Stimulated activated naive CD8-positive, alpha-beta T cell treated with anti-CD3 and anti-CD28 coated beads, Interleukin-15, Interleukin-2, amounts not matched to agents 100 U/mL and 50 U/mL, for 24 hours (primary cell): ENCODE results near the gene SLC35E4.
A peak's percentile ranks its signal among the peaks of the same experiment; 100 is the strongest.
"Not testable (repeated sequence)": the region's sequence is repeated elsewhere in the genome, so short reads cannot be mapped to it uniquely, and the experiment has no call there.

ENCODE experiments used
- ATAC-seq: fragments of 150-1000 bp; cut with Tn5 transposase; one replicate; pipeline ENCODE4 v1.10.0; 2021
- DNase-seq: peaks from one replicate; pipeline ENCODE4 v3.0.0; 2021

SLC35E4 gene

DNA sequence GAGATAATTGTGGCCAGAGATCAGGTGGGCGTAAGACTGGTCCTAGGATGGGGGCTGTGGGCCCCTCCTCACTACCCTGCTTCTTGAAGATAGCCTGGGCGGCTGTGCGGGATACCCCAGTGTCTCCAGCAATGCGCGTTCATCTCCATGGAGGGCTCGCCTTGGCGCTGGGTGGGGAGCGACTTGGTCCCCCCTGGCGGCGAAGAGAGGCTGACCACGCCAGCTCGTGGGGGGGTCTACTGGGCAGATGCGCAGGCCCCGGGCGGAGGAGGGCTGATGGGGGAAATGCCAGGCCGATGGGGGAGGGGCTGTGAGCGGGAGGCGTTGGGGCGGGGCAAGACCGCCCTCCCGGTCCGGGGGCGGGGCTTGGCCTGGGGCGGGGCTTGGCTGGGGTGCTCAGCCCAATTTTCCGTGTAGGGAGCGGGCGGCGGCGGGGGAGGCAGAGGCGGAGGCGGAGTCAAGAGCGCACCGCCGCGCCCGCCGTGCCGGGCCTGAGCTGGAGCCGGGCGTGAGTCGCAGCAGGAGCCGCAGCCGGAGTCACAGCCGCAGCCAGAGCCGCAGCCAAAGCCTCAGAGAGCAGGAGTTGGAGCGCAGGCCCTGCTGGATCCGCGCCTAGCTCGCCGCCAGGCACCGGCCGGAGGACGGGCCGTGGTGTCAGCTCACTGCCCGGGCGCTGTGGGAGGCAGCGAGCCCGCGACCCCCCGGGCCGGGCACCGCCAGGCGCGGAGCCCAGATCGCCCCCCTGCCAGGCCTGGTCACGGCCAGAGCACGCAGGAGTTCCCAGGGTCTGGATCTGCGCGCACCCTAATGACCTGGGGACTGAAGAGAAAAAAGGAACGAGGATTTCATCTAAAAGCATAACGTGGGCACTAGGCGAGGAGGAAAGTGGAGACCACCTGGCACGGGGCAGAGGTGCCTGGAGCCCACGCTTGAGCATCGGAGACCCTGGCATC is at the start of gene SLC35E4:
SLC35E4 (plus strand) TSS at position 509 of the 953 bp plus-strand sequence. CDS start 670 bp downstream, outside the sequence.
- ATAC-seq (peak; percentile 86), DNase-seq (peak; percentile 99)

DNA sequence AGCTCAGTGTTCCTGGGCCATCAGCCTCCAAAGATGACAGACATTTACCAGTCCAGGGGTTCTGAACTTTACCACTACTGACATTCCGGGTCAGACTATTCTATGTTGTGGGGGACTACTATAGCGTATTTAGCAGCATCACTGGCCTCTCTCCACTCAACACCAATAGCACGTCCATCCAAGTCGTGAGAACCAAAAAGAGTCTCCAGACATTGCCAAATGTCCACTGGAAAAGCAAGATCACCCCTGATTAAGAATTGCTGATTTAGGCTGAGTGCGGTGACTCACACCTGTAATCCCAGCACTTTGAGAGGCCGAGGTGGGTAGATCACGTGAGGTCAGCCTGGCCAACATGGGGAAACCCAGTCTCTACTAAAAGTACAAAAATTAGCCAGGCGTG is 49.2 kb upstream of the SLC35E4 start:
- ATAC-seq (no peak), DNase-seq (no peak)

DNA sequence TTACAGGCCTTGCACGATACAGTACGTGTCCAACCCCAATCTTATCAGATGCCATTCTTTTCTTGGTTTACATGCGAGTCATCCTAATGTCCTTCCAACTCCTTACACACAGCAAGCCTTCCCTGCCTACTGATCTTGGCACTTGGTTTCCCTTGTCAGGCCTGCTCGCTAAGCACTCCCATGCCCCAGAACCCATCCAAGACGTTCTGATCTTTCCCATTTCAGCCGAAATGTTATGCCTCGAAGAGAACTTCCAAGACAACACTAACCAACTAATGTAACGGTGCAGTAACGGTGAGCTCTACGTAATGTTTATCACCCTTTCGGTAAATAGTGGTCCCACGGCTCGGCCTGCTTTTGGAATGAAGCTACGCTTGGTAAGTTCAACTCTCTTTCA is 44.4 kb upstream of the SLC35E4 start:
- ATAC-seq (no peak), DNase-seq (no peak)

- peak; percentile 99 for ATAC-seq
- peak; percentile 93 for DNase-seq
Measured at GRCh38 chr22:30591588-30592359, 43.8 kb upstream of the SLC35E4 start, which contains the start of gene PES1. Gene PES1, minus strand, starts transcription at chr22:30591910. Its CDS starts 77 bp downstream, at chr22:30591833.

- not testable (repeated sequence) for ATAC-seq
Measured at GRCh38 chr22:30592360-30592713, 43.2 kb upstream of the SLC35E4 start.

DNA sequence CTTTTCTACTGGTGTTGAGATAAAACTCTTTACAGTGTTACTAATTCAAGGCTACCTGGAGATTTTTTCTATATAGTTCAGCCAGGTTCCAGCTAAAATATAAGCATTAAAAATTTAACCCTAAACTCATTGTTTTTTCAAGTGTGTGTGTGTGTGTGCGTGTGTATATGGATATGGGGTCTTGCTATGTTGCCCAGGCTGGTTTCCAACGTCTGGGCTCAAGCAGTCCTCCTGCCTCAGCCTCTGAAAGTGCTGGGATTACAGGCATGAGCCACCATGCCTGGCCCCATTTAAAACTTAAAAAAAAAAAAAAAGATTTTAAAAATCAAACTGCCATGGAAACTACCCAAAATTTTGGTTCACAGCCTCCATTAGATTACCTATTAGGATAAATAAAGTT is 39.4 kb upstream of the SLC35E4 start:
- ATAC-seq, result no peak
- no peak for DNase-seq

More at GRCh38 chr22:30592360-30592713, 43.2 kb upstream of the SLC35E4 start:
- DNase-seq, result not testable (repeated sequence)

- ATAC-seq (no peak), DNase-seq (no peak)
Measured at GRCh38 chr22:30596886-30597285, 38.7 kb upstream of the SLC35E4 start.

DNA sequence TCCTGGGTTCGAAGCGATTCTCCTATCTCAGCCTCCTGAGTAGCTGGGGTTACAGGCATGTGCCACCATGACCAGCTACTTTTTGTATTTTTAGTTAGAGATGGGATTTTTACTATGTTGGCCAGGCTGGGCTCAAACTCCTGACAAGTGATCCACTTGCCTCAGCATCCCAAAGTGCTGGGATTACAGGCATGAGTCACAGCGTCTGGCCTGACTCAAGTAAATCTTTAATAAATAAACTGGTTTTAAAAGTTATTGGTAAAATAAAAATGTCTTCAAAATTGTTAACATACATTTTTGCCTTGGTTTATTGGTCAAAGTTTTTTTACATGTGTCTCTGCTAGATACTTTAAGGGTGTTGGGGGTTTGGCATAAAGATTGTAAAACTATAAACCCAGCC is 36.6 kb upstream of the SLC35E4 start:
- no peak for DNase-seq
- no peak for ATAC-seq

GRCh38 chr22:30600921-30601320 is 34.7 kb upstream of the SLC35E4 start:
- ATAC-seq (no peak), DNase-seq (no peak)

GRCh38 chr22:30601464-30601863 is 34.1 kb upstream of the SLC35E4 start:
- no peak for ATAC-seq
- no peak for DNase-seq

GRCh38 chr22:30602049-30602448 is 33.5 kb upstream of the SLC35E4 start:
- ATAC-seq, result no peak
- DNase-seq, result no peak

GRCh38 chr22:30603801-30604200 is 31.8 kb upstream of the SLC35E4 start:
- no peak for ATAC-seq
- no peak for DNase-seq

- ATAC-seq, result no peak
- no peak for DNase-seq
Measured at GRCh38 chr22:30604723-30605122, 30.9 kb upstream of the SLC35E4 start.

GRCh38 chr22:30605449-30606110 is 30.0 kb upstream of the SLC35E4 start:
- ATAC-seq (no peak), DNase-seq (peak; percentile 62)

DNA sequence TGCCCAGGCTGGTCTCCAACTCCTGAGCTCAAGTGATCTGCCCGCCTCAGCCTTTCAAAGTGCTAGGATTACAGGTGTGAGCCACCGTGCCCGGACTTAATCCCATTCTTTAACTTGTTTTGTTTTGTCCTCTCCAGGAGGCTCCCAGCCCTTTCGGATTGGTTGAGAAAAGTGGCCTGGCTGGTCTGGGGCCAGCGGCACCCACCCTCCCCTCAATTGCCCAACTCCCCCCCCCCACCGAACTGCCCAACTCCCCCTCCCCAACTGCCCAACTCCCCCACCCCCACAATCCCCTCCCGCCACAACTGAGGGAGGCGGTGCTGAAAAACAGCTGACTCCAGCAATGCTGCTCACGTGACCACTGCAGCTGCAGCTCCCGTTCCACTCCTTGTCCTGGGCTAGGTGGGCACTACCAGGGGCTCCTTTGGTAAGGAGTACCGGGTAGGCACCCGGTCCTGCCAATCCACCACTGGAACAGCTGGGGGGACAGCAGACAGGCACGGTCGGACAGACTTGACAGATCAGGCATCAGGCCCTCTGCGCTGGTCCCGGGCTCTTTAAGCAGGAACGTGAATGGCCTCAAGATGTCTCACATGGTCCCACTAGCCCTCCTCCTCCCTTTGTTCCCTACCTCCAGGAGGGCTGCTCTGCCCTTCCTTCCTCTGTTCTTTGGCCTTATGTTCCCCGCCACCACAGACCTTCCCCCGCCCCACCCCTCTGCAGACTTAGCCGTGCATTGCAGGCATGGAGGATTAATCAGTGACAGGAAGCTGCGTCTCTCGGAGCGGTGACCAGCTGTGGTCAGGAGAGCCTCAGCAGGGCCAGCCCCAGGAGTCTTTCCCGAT is 28.9 kb upstream of the SLC35E4 start, which contains the start of gene TCN2:
TCN2 (plus strand) TSS at position 720 of the 845 bp plus-strand sequence. CDS start 158 bp downstream, outside the sequence.
- ATAC-seq (peak; percentile 73), DNase-seq (peak; percentile 56)

DNA sequence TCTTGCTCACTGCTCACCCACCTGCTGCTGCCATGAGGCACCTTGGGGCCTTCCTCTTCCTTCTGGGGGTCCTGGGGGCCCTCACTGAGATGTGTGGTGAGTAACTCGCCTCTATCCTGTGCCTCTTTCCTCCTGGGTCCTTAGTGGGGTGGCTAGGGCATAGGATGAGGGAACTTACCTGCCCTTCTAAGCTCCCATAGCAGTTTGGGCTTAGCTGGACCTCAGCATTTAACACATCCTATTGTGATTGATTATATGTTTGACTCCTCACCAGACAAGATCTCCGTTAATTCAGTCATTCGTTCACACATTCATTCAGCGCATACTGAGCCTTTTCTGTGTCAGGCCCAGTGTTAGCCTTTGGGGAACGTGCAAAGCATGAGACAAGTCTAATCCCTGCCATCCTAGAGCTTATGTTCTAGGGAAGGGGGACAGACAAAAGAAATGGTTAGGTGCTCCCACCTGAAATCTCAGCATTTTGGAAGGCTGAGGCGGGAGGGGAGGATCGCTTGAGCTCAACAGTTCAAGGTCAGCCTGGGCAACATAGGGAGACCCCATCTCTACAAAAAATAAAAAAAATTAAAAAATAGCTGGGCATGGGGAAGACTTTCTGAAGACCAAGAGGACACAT is 28.2 kb upstream of the SLC35E4 start:
- DNase-seq (no peak), ATAC-seq (no peak)

- ATAC-seq, result no peak
Measured at GRCh38 chr22:30607939-30608338, 27.6 kb upstream of the SLC35E4 start.

DNA sequence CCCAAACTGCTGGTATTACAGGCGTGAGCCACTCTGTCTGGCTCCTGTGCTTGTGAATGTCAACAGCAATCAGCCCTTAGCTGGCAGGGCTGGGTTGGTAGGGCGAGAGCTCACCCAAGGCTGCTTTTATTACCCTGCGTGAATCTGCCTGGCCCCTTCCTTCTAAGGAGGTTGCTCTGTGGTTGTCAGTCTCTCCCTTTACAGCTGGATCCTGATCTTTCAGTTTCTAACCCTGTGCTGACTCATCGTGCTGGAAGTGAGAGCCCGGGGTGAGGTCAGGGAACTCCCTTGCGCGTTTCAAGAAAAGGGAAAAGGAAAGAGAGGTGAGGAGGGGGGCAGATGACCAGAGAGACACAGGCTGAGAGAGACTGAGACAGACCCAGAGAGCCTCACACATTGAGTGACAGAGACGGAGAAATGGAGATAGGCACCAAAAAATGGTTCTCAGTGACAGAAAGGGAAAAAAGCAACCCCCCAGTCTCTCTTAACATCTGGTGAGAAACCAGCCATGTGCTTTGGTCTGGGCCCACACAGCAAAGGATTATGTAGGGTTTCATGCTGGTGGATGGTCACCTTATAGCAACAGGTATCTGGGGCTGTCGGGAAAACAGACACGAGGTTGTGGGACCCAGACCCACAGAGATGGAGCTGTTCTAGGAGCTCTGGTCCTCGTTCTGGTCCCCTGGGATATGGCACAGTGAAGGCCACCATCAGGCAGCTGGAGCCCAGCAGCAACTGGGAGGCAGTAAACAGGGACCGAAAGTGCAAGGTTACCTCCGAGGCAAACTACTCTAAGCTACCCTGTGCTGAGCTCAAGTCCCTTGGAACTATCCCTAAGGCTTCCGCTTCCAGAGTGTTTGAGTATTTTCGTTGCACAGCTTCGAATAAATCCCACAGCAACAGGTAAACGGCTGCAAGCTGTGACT is 26.1 kb upstream of the SLC35E4 start:
- DNase-seq, result peak; percentile 30
- peak; percentile 62 for ATAC-seq

More at GRCh38 chr22:30607939-30608338, 27.6 kb upstream of the SLC35E4 start:
- DNase-seq, result no peak

GRCh38 chr22:30610299-30610698 is 25.3 kb upstream of the SLC35E4 start:
- no peak for DNase-seq

DNA sequence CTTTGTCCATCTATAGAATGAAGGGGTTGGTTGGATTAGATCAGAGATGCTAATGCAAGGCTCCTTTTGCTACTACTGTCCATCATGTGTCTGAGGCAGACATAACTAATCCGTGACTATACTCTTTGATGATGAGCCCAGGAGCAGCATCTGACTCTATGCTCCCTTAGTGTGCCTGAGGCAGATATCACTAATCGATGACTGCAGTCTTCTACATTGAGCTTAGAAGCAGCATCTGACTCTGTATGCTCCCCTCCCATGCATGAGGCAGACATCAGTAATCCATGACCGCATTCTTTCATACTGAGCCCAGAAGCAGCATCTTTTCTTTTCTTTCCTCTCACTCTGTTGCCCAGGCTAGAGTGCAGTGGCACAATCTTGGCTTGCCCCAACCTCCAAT is 24.4 kb upstream of the SLC35E4 start:
- DNase-seq (no peak), ATAC-seq (no peak)

More at GRCh38 chr22:30610299-30610698, 25.3 kb upstream of the SLC35E4 start:
- no peak for ATAC-seq
